Peyer's patch (tissue), 4 donors: ENCODE data around the gene PHF21B.

Experiments
- CTCF ChIP-seq, 6 experiments: fragments of 450-650 bp in 4 of 6; fragments of 200-600 bp in 2 of 6; sonication (generic) in 1 of 6; IDR thresholded peaks; one replicate each; pipeline ENCODE4 v1.5.1; 2017 to 2019; ENCODE audit warnings: antibody characterized with exemption in 6 of 6, mild to moderate bottlenecking in 3 of 6, moderate library complexity in 1 of 6
- POLR2A ChIP-seq, 2 donors: fragments of 450-650 bp; IDR thresholded peaks; one replicate each; pipeline ENCODE4 v1.5.1; 2017; ENCODE audit warnings: antibody characterized with exemption in 2 of 2, mild to moderate bottlenecking in 2 of 2, moderate library complexity in 2 of 2

DNA sequence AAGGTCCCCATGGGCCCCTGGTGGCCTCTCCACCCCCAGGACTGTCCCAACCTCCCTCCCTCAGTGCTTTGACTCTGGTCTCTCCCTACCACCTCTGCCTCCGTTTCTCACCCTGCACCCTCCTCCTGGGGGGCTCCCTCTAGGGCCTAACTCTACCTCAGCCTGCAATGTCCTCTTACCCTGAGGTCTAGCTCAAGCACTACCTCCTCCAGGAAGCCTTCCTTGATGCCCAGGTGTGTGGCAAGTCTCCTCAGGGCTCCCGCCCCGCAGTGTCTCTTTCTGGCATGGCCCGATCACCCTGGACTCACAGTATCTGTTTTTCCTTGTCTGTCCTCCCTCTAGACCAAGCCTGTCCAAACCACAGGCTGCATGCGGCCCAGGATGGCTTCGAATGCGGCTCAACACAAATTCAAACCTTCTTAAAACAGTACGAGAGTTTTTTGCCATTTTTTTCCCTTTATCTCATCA, 90.8 kb downstream of the PHF21B start:
- no peak for TF ChIP-seq POLR2A (IDR thresholded peaks at IDR 0.05)
- no peak for TF ChIP-seq CTCF (IDR thresholded peaks at IDR 0.05)
